GM21576 (cell line): ENCODE measurements around the gene MRPL53.

Source experiments
- ATAC-seq: cut with Tn5 transposase; IDR thresholded peaks from one replicate; pipeline ENCODE4 v1.9.1; 2021; ENCODE audit warnings: mild to moderate bottlenecking, moderate library complexity; ENCODE audit not compliant: unreplicated experiment

Gene MRPL53

DNA sequence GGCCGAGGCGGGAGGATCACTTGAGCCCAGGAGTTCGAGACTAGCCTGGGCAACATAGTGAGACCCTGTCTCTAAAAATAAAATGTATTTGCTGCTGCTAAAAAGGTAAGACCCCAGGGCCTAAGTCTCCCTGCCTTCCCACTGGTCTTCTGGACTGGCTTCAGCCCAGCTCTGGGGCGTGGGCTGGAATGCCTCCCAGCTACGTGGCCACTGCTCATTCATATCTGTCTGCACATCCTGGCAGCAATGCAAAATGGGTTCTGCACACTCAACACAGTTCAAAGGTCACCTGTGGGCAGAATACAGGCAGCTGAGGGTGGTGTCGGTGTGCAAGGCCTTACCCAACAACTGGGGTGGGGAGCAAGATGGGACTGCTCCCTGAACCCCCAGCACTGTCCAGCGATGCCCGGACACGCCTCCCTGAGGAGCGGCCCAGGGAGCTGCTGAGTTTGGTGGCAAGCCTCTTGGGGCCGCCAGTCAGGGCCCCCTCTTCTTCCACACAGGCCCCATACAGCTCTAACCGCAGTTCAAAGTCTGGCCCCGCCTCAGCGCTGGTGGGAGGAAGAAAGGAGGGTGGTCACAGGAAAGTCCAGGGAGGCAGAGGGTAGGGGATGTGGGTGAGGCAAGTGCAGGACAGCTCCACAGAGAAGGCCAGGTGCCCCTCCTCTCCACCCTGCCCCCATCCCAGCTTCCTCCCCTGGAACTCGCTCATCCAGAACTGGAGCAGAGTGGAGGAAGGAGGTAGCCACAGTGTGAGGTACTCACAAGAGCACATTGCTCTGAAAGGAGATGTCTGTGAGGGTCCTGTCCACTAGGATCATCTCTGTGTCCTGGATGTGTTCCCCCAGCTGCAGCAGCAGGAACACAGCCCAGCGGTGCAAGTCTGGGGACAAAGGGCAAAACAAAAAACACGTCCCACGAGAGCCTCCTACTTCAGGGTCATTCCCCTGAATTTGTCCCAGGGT is 42.7 kb downstream of the MRPL53 start:
- ATAC-seq, result no peak

DNA sequence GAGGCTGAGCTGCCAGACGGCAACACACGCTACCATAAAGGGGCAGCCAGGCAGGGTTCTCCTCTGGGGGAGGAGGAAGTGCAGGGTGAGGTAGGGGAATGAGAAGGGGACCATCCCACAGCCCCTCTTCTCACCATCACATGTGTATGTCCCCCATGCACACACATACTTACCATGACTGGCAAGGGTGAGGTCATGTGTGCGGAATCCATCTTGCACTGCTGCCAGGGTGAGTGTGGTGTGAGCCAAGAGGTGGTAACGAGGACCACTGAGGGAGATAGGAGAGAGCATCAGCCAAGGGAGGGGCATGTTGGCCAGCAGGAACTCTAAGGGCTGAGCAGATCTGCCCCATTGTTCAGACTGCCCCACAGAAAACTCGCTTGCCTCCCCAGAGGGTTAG is 43.8 kb downstream of the MRPL53 start:
- ATAC-seq, result no peak

DNA sequence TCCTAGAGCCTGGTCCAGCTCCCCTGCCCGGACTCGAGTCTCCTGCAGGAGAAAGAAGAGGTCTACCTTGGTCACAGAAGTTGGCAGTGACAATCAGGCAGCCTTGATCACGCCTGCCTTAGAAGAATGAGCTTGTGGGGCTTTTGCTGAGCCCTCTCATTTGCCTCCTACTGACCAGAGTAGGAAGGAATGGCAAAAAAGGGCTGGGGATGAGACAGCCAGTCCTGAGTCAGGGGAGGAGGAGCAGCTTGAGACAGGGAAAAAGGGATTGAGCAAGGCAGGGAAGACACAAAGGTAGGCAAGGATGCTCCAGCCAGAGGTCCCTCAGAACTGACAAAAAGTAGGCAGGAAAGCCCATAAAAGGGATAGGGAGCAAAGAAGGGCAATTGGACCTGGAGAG is 44.9 kb downstream of the MRPL53 start:
- ATAC-seq, result no peak

- ATAC-seq, result no peak
These were observed 46.2 kb downstream of the MRPL53 start for GRCh38 chr2:74426181-74426758.

GRCh38 chr2:74425523-74425922 is 47.0 kb downstream of the MRPL53 start:
- ATAC-seq, result no peak

DNA sequence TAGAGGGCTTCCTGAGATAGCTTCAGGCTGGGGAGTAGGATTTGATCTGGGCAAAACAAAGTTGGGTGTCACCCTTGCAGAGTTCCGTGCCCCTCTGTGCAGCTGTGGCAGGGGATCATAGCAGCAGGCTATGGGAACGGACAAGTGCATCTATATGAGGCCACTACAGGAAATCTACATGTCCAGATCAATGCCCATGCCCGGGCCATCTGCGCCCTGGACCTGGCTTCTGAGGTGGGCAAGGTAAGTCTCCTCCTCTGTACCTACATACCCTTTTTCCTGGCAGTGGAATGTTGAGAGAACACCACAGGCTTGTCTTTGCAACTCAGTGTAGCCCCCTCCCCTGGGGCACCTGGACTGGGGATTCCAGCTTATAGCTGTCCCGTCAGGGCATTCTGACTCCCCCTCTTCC is 47.5 kb downstream of the MRPL53 start:
- no peak for ATAC-seq

DNA sequence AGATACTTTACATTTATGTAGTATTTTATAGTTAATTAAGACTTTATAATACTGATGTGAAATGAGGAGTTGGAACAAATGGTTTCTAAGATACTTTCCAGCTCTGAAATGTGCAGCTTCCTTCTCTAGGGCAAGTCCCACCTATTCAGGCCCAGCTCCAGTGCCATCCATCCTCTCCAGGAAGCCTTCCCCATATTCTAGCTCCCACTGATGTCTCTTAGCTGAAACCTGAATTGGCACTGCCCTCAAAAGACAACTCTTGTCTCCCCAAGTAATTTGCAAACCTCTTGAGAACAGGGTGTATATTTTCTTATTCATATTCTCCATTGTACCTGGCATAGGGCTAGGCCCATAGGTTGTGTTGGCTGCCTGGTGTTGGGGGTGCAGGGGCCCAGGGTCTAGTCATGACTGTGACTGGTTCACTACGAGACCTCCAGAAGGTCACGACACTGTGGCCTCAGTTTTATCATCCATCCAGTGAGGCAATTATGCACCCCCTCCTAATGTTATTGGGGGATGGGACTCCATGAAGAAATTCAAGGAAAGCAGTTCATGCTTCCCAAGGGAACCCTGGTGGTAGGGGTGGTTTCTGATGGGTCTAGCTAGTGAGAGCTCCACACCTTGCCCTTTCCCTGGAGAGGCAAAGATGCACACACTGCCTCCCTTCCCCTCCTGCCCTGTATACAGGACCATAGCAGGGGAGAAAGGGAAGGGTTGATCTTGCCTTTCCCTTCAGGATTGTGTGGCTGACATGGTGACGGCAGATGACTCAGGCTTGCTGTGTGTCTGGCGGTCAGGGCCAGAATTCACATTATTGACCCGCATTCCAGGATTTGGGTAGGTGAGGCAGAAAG is 48.1 kb downstream of the MRPL53 start:
- ATAC-seq, result no peak

GRCh38 chr2:74423231-74424095 is 49.0 kb downstream of the MRPL53 start:
- no peak for ATAC-seq
